Natural killer cell (primary cell): ENCODE results near the gene OR51A4. TPM values are rescaled to one million over a fixed set of nuclear protein-coding genes. Genes with fewer than 3 reads are reported as not detected.

Source experiments
- ATAC-seq, 3 donors: fragments of 150-1000 bp in 2 of 3; fragments of 200-7000 bp in 1 of 3; cut with Tn5 transposase; 1 replicate in 1 of 3; 2 replicates in 2 of 3; pipeline ENCODE4 v1.10.0; 2021; ENCODE audit warnings: mild to moderate bottlenecking in 2 of 3, moderate library complexity in 2 of 3
- DNase-seq, 2 donors: peaks; one replicate each; pipeline versions ENCODE4 v3.0.0 to v3.0.0-alpha.2; 2013 to 2021; ENCODE audit warnings: mixed read lengths in 1 of 2
- H3K27ac ChIP-seq: one replicate; pipeline ENCODE4 v1.5.1; 2013; ENCODE audit warnings: mild to moderate bottlenecking, low read length
- H3K27me3 ChIP-seq: one replicate; pipeline ENCODE4 v1.6.1; 2013; ENCODE audit warnings: low read length; ENCODE audit not compliant: control insufficient read depth, insufficient read depth
- H3K36me3 ChIP-seq: one replicate; pipeline ENCODE4 v1.6.1; 2013; ENCODE audit warnings: low read length; ENCODE audit not compliant: control insufficient read depth, insufficient read depth
- H3K4me1 ChIP-seq: one replicate; pipeline ENCODE4 v1.6.1; 2013; ENCODE audit warnings: low read length; ENCODE audit not compliant: control insufficient read depth, insufficient read depth
- H3K4me3 ChIP-seq: one replicate; pipeline ENCODE4 v1.5.1; 2013; ENCODE audit warnings: low read length
- H3K9me3 ChIP-seq: one replicate; pipeline ENCODE4 v1.6.1; 2013; ENCODE audit warnings: low read length; ENCODE audit not compliant: control insufficient read depth, insufficient read depth
- H3K27ac Mint-ChIP-seq, 2 donors: one replicate each; pipeline ENCODE4 v1.8.0; 2022; ENCODE audit warnings: mild to moderate bottlenecking in 2 of 2, mixed read lengths in 2 of 2, moderate library complexity in 1 of 2
- H3K27me3 Mint-ChIP-seq, 2 donors: one replicate each; pipeline ENCODE4 v1.8.0; 2022; ENCODE audit warnings: low read depth in 2 of 2, mixed read lengths in 2 of 2
- H3K36me3 Mint-ChIP-seq: one replicate; pipeline ENCODE4 v1.8.0; 2022; ENCODE audit warnings: mixed read lengths
- H3K4me1 Mint-ChIP-seq, 2 donors: one replicate each; pipeline ENCODE4 v1.8.0; 2022; ENCODE audit warnings: mixed read lengths in 2 of 2
- H3K4me3 Mint-ChIP-seq: one replicate; pipeline ENCODE4 v1.8.0; 2022; ENCODE audit warnings: mild to moderate bottlenecking, moderate library complexity, mixed read lengths
- H3K9me3 Mint-ChIP-seq, 2 donors: one replicate each; pipeline ENCODE4 v1.8.0; 2022; ENCODE audit warnings: mixed read lengths in 2 of 2
- WGBS: methylation state at CpG from one replicate; pipeline ENCODE4 v1.1.7; 2013; ENCODE audit warnings: missing lambda C conversion rate; ENCODE audit not compliant: insufficient coverage; 5-methylcytosine and 5-hydroxymethylcytosine counted together
- intact Hi-C: fragments of 100-400 bp; cut with micrococcal nuclease; formaldehyde crosslinking; loops from one replicate; pipeline ENCODE4 v1.14.2; 2022
- total RNA-seq, 4 donors: library from RNA; stranded (reverse); fragments of 120-200 nt in 1 of 4; gene quantifications; one replicate each; pipeline versions ENCODE4 v1.2.3 to v1.2.4, GENCODE V29; 2013 to 2022
- TF ChIP-seq, protein P1 (sequence below): fragments of 200-600 bp; IDR thresholded peaks from one replicate; pipeline ENCODE4 v1.8.0; 2022; ENCODE audit warnings: antibody characterized with exemption

Gene OR51A4
- not detected for total RNA-seq
- total RNA-seq (2013) = not detected

DNA sequence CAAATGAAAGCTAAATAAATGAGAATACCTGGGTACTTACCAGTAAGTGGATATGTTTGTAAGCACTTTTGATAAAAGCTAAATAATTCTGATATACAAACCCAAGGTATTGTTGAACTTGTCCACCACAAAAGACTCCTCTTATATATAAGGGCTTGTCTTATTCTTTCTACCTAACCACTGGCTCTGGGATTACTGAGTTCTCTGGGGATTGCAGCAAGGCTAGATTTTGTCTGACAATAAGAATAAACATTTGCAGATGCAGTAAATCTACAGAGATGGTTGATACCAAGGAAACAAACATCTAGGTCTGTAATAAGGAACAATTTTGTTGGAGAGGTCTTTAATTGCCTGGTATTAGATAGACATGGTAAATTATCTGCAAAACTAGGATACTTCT, at the start of gene OR51A4:
Gene OR51A4, minus strand, starts transcription at position 101 of the 400 bp plus-strand sequence. CDS start 505 bp downstream, outside the sequence.
- Mint-ChIP-seq H3K27ac (no peak within 1 kb of the TSS), H3K9me3 (peaks cover 0 to 2% of the 10 kb centered on the region in 2 donors), H3K27me3 (no peaks in the 10 kb centered on the region), H3K36me3 (no peaks in the 10 kb centered on the region), H3K4me3 (no peak within 1 kb of the TSS), H3K4me1 (no peaks in the 10 kb centered on the region)
- TF ChIP-seq, protein P1, sequence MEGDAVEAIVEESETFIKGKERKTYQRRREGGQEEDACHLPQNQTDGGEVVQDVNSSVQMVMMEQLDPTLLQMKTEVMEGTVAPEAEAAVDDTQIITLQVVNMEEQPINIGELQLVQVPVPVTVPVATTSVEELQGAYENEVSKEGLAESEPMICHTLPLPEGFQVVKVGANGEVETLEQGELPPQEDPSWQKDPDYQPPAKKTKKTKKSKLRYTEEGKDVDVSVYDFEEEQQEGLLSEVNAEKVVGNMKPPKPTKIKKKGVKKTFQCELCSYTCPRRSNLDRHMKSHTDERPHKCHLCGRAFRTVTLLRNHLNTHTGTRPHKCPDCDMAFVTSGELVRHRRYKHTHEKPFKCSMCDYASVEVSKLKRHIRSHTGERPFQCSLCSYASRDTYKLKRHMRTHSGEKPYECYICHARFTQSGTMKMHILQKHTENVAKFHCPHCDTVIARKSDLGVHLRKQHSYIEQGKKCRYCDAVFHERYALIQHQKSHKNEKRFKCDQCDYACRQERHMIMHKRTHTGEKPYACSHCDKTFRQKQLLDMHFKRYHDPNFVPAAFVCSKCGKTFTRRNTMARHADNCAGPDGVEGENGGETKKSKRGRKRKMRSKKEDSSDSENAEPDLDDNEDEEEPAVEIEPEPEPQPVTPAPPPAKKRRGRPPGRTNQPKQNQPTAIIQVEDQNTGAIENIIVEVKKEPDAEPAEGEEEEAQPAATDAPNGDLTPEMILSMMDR = no peak
- no peak within 1 kb of the TSS for H3K4me3 ChIP-seq
- ATAC-seq = no peak
- H3K27ac ChIP-seq = no peak within 1 kb of the TSS
- intact Hi-C loops = loop anchor here (1.0 kb wide), 1 partner anchor 8 kb away; the partner anchor contains the start of gene OR51A2
- H3K36me3 ChIP-seq = no peaks in the 10 kb centered on the region
- DNase-seq = no peak
- no peaks in the 10 kb centered on the region for H3K27me3 ChIP-seq
- no peaks in the 10 kb centered on the region for H3K9me3 ChIP-seq
- no peaks in the 10 kb centered on the region for H3K4me1 ChIP-seq

DNA sequence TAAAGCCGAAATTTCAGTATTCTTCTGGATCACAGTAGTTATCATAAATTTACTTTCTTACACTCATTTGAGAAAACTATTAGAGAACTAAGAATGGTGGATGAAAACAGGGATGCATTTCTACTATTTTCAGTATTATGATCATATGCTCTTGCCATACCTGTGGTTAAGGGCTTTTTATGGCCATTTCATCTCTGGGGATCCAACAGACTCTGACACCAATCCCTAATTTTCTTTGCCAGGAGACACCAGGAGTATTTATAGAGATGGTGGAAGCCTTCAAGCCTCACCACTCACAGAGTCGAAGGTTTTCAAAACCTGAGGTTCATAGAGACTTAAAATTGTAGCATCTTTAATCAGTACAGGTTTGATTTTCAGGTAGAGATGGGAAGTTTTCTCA, 47.1 kb upstream of the OR51A4 start, which contains the start of gene OR51L1:
Gene OR51L1, plus strand, starts transcription at position 301 of the 400 bp plus-strand sequence. CDS start 4,132 bp downstream, outside the sequence.
- Mint-ChIP-seq H3K27ac (no peak within 1 kb of the TSS), H3K27me3 (no peaks in the 10 kb centered on the region), H3K4me3 (no peak within 1 kb of the TSS), H3K4me1 (no peaks in the 10 kb centered on the region), H3K9me3 (peaks cover 0 to 2% of the 10 kb centered on the region in 2 donors), H3K36me3 (no peaks in the 10 kb centered on the region)
- WGBS = no CpG with 5 or more reads among the region's 2 CpGs
- Histone ChIP-seq H3K27ac (no peak within 1 kb of the TSS), H3K9me3 (no peaks in the 10 kb centered on the region), H3K4me3 (no peak within 1 kb of the TSS), H3K4me1 (no peaks in the 10 kb centered on the region), H3K36me3 (no peaks in the 10 kb centered on the region), H3K27me3 (no peaks in the 10 kb centered on the region)
- TF ChIP-seq, protein P1 = no peak
- intact Hi-C loops = no loop called here
- ATAC-seq = no peak
- DNase-seq = no peak

DNA sequence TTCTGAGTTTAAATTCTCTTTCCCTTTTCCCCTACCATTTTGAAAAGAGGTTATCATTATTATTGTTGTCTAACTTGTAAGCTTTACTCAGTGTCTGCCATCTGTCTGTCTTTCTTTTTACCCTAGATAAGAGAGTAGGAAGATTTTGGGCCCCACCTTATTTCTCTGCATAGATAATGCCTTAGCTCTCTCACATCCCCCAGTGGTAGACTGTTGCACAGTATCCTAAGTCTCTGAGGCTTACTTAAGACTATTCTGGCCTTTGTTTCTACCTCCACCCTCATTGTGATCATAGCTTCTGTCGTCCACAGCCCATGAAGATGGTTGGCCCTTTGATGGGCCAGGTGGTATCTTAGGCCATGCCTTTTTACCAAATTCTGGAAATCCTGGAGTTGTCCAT, 43.7 kb upstream of the OR51A4 start:
- Mint-ChIP-seq H3K9me3 (peaks cover 2% of the 10 kb centered on the region in 2 donors), H3K4me3 (no peak overlapping the region), H3K27ac (no peak overlapping the region), H3K4me1 (no peaks in the 10 kb centered on the region), H3K36me3 (no peaks in the 10 kb centered on the region), H3K27me3 (no peaks in the 10 kb centered on the region)
- intact Hi-C loops = no loop called here
- WGBS = 65% methylated on average over 1 of the region's 1 CpG
- no peak overlapping the region for H3K4me3 ChIP-seq
- H3K27ac ChIP-seq = no peak overlapping the region
- no peak for DNase-seq
- no peaks in the 10 kb centered on the region for H3K36me3 ChIP-seq
- no peak for ATAC-seq
- H3K9me3 ChIP-seq = no peaks in the 10 kb centered on the region
- H3K4me1 ChIP-seq = no peaks in the 10 kb centered on the region
- no peaks in the 10 kb centered on the region for H3K27me3 ChIP-seq
- TF ChIP-seq, protein P1 = no peak

- DNase-seq (no peak), ATAC-seq (no peak)
- H3K27ac Mint-ChIP-seq = no peak overlapping the region
- intact Hi-C loops = no loop called here
- Histone ChIP-seq H3K4me3 (no peak overlapping the region), H3K27me3 (no peaks in the 10 kb centered on the region), H3K36me3 (no peaks in the 10 kb centered on the region), H3K27ac (no peak overlapping the region), H3K4me1 (no peaks in the 10 kb centered on the region), H3K9me3 (no peaks in the 10 kb centered on the region)
- WGBS = 80% methylated on average over 6 of the region's 6 CpGs
- TF ChIP-seq, protein P1 = no peak
- H3K36me3 Mint-ChIP-seq = no peaks in the 10 kb centered on the region
- peaks cover 2% of the 10 kb centered on the region in 2 donors for H3K9me3 Mint-ChIP-seq
- H3K4me3 Mint-ChIP-seq = no peak overlapping the region
- H3K4me1 Mint-ChIP-seq = no peaks in the 10 kb centered on the region
- no peaks in the 10 kb centered on the region for H3K27me3 Mint-ChIP-seq
These were observed 36.4 kb upstream of the OR51A4 start for GRCh38 chr11:4983841-4984240.
